GM18526 (cell line): ENCODE results near the gene IL1RAP.

Experiments used
- POLR2A ChIP-seq: IDR thresholded peaks from 3 replicates; pipeline ENCODE4 v1.6.1; 2011; ENCODE audit not compliant: insufficient read length; ENCODE audit errors: extremely low read depth

IL1RAP gene

GRCh38 chr3:190601622-190602021 lies 87.7 kb downstream of the IL1RAP start:
- TF ChIP-seq POLR2A, result no peak

- TF ChIP-seq POLR2A, result no peak
These were observed 91.5 kb downstream of the IL1RAP start for GRCh38 chr3:190605385-190605784.

- TF ChIP-seq POLR2A, result no peak
These were observed 92.7 kb downstream of the IL1RAP start for GRCh38 chr3:190606596-190606995.

- no peak for TF ChIP-seq POLR2A
These were observed 93.1 kb downstream of the IL1RAP start for GRCh38 chr3:190607021-190607420.

- no peak for TF ChIP-seq POLR2A
These were observed 95.1 kb downstream of the IL1RAP start for GRCh38 chr3:190608850-190609589.

GRCh38 chr3:190614226-190615059 lies 100.6 kb downstream of the IL1RAP start:
- no peak for TF ChIP-seq POLR2A

GRCh38 chr3:190615060-190615384 lies 101.1 kb downstream of the IL1RAP start:
- TF ChIP-seq POLR2A, result no peak

GRCh38 chr3:190615607-190616006 lies 101.7 kb downstream of the IL1RAP start:
- no peak for TF ChIP-seq POLR2A

GRCh38 chr3:190616637-190617036 lies 102.8 kb downstream of the IL1RAP start:
- TF ChIP-seq POLR2A, result no peak

- TF ChIP-seq POLR2A, result no peak
These were observed 103.3 kb downstream of the IL1RAP start for GRCh38 chr3:190617185-190617584.

GRCh38 chr3:190618330-190619030 lies 104.6 kb downstream of the IL1RAP start:
- TF ChIP-seq POLR2A, result no peak

- TF ChIP-seq POLR2A, result no peak
These were observed 105.5 kb downstream of the IL1RAP start for GRCh38 chr3:190619353-190619752.

- no peak for TF ChIP-seq POLR2A
These were observed 105.9 kb downstream of the IL1RAP start for GRCh38 chr3:190619761-190620160.

GRCh38 chr3:190620886-190621608 lies 107.2 kb downstream of the IL1RAP start:
- TF ChIP-seq POLR2A, result no peak

GRCh38 chr3:190621927-190622326 lies 108.0 kb downstream of the IL1RAP start:
- TF ChIP-seq POLR2A, result no peak
